ENCODE data around the gene PTPRG. TPM values are rescaled to one million over a fixed set of nuclear protein-coding genes. Genes with fewer than 3 reads are reported as not detected.

PTPRG gene
- total RNA-seq, 1 experiment from 2014 or later, result 0.74 TPM

GRCh38 chr3:61574854-61575253 is 13.5 kb downstream of the PTPRG start:
- in situ Hi-C loops (cut with HindIII; ENCODE audit: low pct_unique_long_range_greater_than_20kb, low sequenced_read_pairs) (no loop called here), intact Hi-C loops (cut with micrococcal nuclease; ENCODE audit: unreplicated experiment) (no loop called here)
- DNase-seq (ENCODE audit: low read depth, low spot score) (no peak), ATAC-seq (no peak)
- POLR2A ChIA-PET, result no interaction called here
- Histone ChIP-seq H3K36me3 (ENCODE audit: control insufficient read depth, insufficient read depth, low read length) (no peaks in the 10 kb centered on the region), H3K27me3 (ENCODE audit: control insufficient read depth, insufficient read depth, low read length) (no peaks in the 10 kb centered on the region), H3K9me3 (ENCODE audit: control insufficient read depth, insufficient read depth, low read depth, low read length) (no peaks in the 10 kb centered on the region), H3K4me1 (ENCODE audit: control insufficient read depth, insufficient read depth, low read length) (no peaks in the 10 kb centered on the region), H3K4me3 (ENCODE audit: low read depth in 2 of 2, low read length in 2 of 2) (no peak overlapping the region), H3K27ac (ENCODE audit: low read length) (no peak overlapping the region)
- TF ChIP-seq SIN3A (IDR thresholded peaks at IDR 0.05; ENCODE audit: borderline replicate concordance, insufficient read depth, low read depth, low read length) (no peak), POLR2AphosphoS5 (IDR thresholded peaks at IDR 0.05; ENCODE audit: low read depth, low read length) (no peak), CTCF (IDR thresholded peaks at IDR 0.05) (no peak), REST (IDR thresholded peaks at IDR 0.05; ENCODE audit: insufficient read depth in 1 of 2, low read depth in 2 of 2, low read length in 1 of 2) (no peak)
- no TSS peak for BruUV-seq (replicated peaks)
- CTCF ChIA-PET, result no interaction called here

DNA sequence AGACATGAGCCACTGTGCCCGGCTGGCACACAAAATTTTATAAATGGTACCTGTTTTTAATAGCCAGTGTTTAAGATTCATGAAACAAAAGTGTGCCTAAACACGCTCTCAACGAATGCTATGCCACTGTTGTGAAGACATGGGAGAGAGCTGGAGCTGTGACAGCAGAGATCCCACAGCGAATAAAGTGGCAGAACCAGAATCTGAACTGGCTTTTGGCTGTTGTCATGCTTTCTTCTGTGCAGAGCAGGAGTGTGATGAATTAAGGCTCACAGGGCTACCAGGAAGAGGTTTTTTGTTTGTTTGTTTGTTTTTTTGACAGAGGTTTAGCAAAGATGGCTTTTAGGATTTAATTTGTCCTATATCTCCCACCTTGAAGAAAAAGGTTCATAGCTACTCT is 14.5 kb downstream of the PTPRG start:
- no peaks in the 10 kb centered on the region for H3K9me3 ChIP-seq (ENCODE audit: control insufficient read depth, insufficient read depth, low read depth, low read length)
- DNase-seq (ENCODE audit: low read depth, low spot score) (no peak), ATAC-seq (no peak)
- no peaks in the 10 kb centered on the region for H3K4me1 ChIP-seq (ENCODE audit: control insufficient read depth, insufficient read depth, low read length)
- no peak overlapping the region for H3K27ac ChIP-seq (ENCODE audit: low read length)
- BruUV-seq (replicated peaks), result no TSS peak
- in situ Hi-C loops (cut with HindIII; ENCODE audit: low pct_unique_long_range_greater_than_20kb, low sequenced_read_pairs), result no loop called here
- TF ChIP-seq POLR2AphosphoS5 (IDR thresholded peaks at IDR 0.05; ENCODE audit: low read depth, low read length) (no peak), SIN3A (IDR thresholded peaks at IDR 0.05; ENCODE audit: borderline replicate concordance, insufficient read depth, low read depth, low read length) (no peak), TCF7L2 (IDR thresholded peaks at IDR 0.05; ENCODE audit: low read depth, low read length) (no peak), REST (IDR thresholded peaks at IDR 0.05; ENCODE audit: insufficient read depth in 1 of 2, low read depth in 2 of 2, low read length in 1 of 2) (no peak), CTCF (IDR thresholded peaks at IDR 0.05) (no peak)
- no peaks in the 10 kb centered on the region for H3K27me3 ChIP-seq (ENCODE audit: control insufficient read depth, insufficient read depth, low read length)
- POLR2A ChIA-PET, result no interaction called here
- H3K36me3 ChIP-seq (ENCODE audit: control insufficient read depth, insufficient read depth, low read length), result no peaks in the 10 kb centered on the region
- intact Hi-C loops (cut with micrococcal nuclease; ENCODE audit: unreplicated experiment), result no loop called here
- no peak overlapping the region for H3K4me3 ChIP-seq (ENCODE audit: low read depth in 2 of 2, low read length in 2 of 2)
- CTCF ChIA-PET, result no interaction called here

All from Panc1 (cell line).